Mammary epithelial cell (primary cell): ENCODE data around the gene CDKAL1.

Experiments used
- EZH2 ChIP-seq: IDR thresholded peaks from 2 replicates; pipeline ENCODE4 v1.6.1; 2012; ENCODE audit warnings: low read length, inconsistent platforms, borderline replicate concordance
- TF ChIP-seq, protein P1 (sequence below), 2 donors: IDR thresholded peaks in 1 of 2; conservative IDR thresholded peaks in 1 of 2; 2 replicates each; pipeline ENCODE4 v1.5.1; 2011 to 2012; ENCODE audit warnings: inconsistent platforms in 2 of 2, low read length in 2 of 2, mild to moderate bottlenecking in 2 of 2, control low read depth in 1 of 2, low read depth in 1 of 2; ENCODE audit not compliant: insufficient read depth in 1 of 2; ENCODE audit errors: extremely low read depth in 1 of 2

DNA sequence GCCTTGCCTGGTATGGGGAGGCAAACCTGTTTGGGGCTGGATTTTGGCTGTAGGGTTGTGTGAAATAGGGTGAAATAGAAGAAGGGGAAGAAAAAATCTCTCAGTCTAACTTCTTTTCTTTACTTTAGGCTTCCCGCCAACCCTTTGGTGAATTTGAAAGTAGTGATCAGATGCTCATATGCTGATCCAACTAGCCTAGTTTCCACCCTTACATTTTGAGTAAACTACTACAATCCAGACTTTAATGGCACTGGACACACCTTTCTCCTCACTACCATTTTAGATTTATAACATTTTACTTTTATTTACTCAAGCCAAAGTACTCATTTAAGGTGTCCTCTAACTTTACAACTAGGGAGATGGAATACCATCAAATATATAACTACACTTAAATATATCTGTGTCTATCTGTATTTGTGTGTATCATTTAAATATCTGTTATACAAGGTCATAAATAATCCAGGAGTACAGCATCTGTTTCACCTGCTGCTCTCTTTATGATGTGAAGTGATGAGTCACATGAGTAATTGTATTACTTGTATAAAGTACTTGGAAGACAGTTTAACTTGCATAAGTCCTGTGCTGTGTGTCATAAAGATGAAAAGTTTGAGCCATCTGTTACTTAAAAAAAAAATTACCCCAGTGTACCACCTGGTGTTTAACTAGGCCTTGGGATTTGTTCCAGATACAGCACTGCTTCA, 172.1 kb downstream of the CDKAL1 start:
- TF ChIP-seq, protein P1, sequence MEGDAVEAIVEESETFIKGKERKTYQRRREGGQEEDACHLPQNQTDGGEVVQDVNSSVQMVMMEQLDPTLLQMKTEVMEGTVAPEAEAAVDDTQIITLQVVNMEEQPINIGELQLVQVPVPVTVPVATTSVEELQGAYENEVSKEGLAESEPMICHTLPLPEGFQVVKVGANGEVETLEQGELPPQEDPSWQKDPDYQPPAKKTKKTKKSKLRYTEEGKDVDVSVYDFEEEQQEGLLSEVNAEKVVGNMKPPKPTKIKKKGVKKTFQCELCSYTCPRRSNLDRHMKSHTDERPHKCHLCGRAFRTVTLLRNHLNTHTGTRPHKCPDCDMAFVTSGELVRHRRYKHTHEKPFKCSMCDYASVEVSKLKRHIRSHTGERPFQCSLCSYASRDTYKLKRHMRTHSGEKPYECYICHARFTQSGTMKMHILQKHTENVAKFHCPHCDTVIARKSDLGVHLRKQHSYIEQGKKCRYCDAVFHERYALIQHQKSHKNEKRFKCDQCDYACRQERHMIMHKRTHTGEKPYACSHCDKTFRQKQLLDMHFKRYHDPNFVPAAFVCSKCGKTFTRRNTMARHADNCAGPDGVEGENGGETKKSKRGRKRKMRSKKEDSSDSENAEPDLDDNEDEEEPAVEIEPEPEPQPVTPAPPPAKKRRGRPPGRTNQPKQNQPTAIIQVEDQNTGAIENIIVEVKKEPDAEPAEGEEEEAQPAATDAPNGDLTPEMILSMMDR (conservative IDR thresholded peaks at IDR 0.05 in 1 of 2, IDR thresholded peaks at IDR 0.05 in 1 of 2; ENCODE audit: extremely low read depth in 1 of 2, insufficient read depth in 1 of 2, low read depth in 1 of 2, low read length in 2 of 2): no peak
- TF ChIP-seq EZH2: no peak
